ENCODE results near the gene FGFR2.

FGFR2 gene

GRCh38 chr10:121450247-121450646 lies 148.0 kb downstream of the FGFR2 start:
- no peak for DNase-seq (ENCODE audit: low read depth)

- no peak for DNase-seq (ENCODE audit: low read depth)
These were observed 148.7 kb downstream of the FGFR2 start for GRCh38 chr10:121449482-121449924.

GRCh38 chr10:121448766-121449421 lies 149.3 kb downstream of the FGFR2 start:
- DNase-seq (ENCODE audit: low read depth), result no peak

- DNase-seq (ENCODE audit: low read depth), result no peak
These were observed 153.6 kb downstream of the FGFR2 start for GRCh38 chr10:121444520-121445165.

- no peak for DNase-seq (ENCODE audit: low read depth)
These were observed 155.9 kb downstream of the FGFR2 start for GRCh38 chr10:121442086-121442935.

- DNase-seq (ENCODE audit: low read depth), result no peak
These were observed 157.8 kb downstream of the FGFR2 start for GRCh38 chr10:121440461-121440860.

GRCh38 chr10:121438333-121438732 lies 159.9 kb downstream of the FGFR2 start:
- no peak for DNase-seq (ENCODE audit: low read depth)

- no peak for DNase-seq (ENCODE audit: low read depth)
These were observed 160.6 kb downstream of the FGFR2 start for GRCh38 chr10:121437596-121437995.

GRCh38 chr10:121436630-121437341 lies 161.5 kb downstream of the FGFR2 start:
- DNase-seq (ENCODE audit: low read depth), result no peak

- DNase-seq (ENCODE audit: low read depth), result no peak
These were observed 162.0 kb downstream of the FGFR2 start for GRCh38 chr10:121436281-121436629.

GRCh38 chr10:121435099-121435875 lies 163.0 kb downstream of the FGFR2 start:
- DNase-seq (ENCODE audit: low read depth), result no peak

GRCh38 chr10:121433965-121434364 lies 164.3 kb downstream of the FGFR2 start:
- no peak for DNase-seq (ENCODE audit: low read depth)

GRCh38 chr10:121428867-121429266 lies 169.4 kb downstream of the FGFR2 start:
- DNase-seq (ENCODE audit: low read depth), result no peak

Measured in ELR (cell line).